Measurements from ENCODE around the gene SLC41A2.

GRCh38 chr12:104959335-104959841, 1.3 kb upstream of the SLC41A2 start:
- TF ChIP-seq CTCF (IDR thresholded peaks at IDR 0.05) (no peak), POLR2A (IDR thresholded peaks at IDR 0.05; ENCODE audit: low read depth) (no peak), EP300 (IDR thresholded peaks at IDR 0.05) (no peak)
